AG04449 (cell line): Measurements from ENCODE around the gene AKAP11.

Experiments used
- CTCF ChIA-PET: fragments of 350-600 bp; formaldehyde crosslinking; extraction: SDS; loops from one replicate; lab custom pipeline; 2021; ENCODE audit warnings: antibody characterized with exemption; lab: Yijun Ruan, JAX
- POLR2A ChIA-PET: fragments of 400-600, 350-600 bp; formaldehyde crosslinking; extraction: SDS; loops from one replicate; lab custom pipeline; 2020; ENCODE audit warnings: antibody characterized with exemption, inconsistent platforms; lab: Yijun Ruan, JAX
- DNase-seq: peaks from one replicate; pipeline ENCODE4 v3.0.0-alpha.2; 2010; ENCODE audit warnings: low read depth, low spot score
- H3K4me3 ChIP-seq: 2 replicates; pipeline ENCODE4 v1.5.1; 2011; ENCODE audit warnings: low read depth, mild to moderate bottlenecking, control low read depth, low read length
- TF ChIP-seq, protein P1 (sequence below): IDR thresholded peaks from one replicate; pipeline ENCODE4 v1.5.1; 2011; ENCODE audit warnings: mild to moderate bottlenecking, moderate library complexity, low read length, control low read depth, inconsistent platforms; ENCODE audit not compliant: insufficient read depth; ENCODE audit errors: missing control alignments

AKAP11 gene

DNA sequence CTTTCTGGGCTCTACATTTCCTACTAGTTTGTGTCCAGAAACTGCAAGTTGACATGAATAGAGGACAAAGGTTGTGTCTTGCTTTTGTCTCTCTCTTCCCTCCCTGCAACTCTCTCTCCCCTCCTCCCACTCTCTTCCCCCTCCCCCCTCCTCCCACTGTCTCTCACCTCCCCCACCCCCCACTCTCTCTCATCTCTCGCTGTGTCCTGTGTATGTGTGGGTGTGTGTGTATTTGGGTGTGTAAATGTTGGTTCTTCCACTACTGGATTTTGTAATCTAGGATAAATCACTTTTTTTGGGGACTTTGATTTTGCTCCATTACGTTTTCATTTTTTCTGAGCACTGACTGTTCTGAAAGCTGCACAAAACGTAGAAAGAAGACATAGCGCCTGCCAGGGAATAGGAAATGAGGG lies 48.4 kb downstream of the AKAP11 start:
- DNase-seq, result no peak
- no peak overlapping the region for H3K4me3 ChIP-seq
- CTCF ChIA-PET, result interaction anchor here (1.3 kb wide), 1 partner anchor 14 kb away, joined by 4 read pairs; no protein-coding TSS in a partner anchor
- TF ChIP-seq, protein P1, sequence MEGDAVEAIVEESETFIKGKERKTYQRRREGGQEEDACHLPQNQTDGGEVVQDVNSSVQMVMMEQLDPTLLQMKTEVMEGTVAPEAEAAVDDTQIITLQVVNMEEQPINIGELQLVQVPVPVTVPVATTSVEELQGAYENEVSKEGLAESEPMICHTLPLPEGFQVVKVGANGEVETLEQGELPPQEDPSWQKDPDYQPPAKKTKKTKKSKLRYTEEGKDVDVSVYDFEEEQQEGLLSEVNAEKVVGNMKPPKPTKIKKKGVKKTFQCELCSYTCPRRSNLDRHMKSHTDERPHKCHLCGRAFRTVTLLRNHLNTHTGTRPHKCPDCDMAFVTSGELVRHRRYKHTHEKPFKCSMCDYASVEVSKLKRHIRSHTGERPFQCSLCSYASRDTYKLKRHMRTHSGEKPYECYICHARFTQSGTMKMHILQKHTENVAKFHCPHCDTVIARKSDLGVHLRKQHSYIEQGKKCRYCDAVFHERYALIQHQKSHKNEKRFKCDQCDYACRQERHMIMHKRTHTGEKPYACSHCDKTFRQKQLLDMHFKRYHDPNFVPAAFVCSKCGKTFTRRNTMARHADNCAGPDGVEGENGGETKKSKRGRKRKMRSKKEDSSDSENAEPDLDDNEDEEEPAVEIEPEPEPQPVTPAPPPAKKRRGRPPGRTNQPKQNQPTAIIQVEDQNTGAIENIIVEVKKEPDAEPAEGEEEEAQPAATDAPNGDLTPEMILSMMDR, result no peak
- POLR2A ChIA-PET, result no interaction called here

DNA sequence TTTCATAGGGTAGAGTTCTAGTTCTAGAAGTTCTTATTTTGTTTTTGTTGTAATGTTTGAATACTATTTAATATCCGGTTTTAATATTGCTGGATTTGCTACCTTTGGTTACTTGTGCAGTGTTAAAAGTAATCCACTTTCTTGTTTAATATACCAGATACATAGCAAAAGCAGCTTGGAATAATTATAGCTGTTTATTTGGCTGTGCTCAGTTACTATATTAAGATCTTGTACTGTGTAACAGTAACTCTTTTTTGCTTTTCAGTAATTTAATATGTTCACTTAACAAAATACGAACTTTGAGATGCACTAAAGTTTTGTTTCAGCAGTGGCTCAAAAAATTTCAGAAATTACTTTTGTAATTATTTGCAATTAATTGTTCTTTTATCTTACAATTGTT lies 50.9 kb downstream of the AKAP11 start:
- TF ChIP-seq, protein P1, result no peak
- no peak for DNase-seq
- ChIA-PET POLR2A (no interaction called here), CTCF (interaction anchor here (1.2 kb wide), 1 partner anchor 11 kb away, joined by 3 read pairs; no protein-coding TSS in a partner anchor)
- no peak overlapping the region for H3K4me3 ChIP-seq

DNA sequence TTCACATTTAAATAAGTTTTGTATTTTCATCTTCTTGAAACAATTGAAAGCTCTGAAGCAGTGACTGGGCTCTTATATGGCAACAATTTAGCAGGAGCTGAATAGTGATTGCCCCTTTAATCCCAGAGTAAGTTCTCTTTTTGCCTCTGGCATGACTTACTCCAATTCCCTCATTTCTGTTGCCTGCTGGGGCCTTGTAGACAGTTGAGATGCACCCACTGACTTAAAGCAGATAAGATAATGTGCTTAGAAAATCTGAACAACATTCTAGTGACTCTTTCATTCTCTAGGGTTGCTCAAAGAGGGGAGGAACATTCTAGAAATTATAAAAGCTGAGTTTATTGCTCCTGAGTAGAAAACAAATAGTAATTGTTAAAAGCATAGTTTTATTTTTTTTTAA lies 52.8 kb downstream of the AKAP11 start:
- POLR2A ChIA-PET, result no interaction called here
- no peak for DNase-seq
- CTCF ChIA-PET, result no interaction called here
- TF ChIP-seq, protein P1, result no peak
- H3K4me3 ChIP-seq, result no peak overlapping the region

DNA sequence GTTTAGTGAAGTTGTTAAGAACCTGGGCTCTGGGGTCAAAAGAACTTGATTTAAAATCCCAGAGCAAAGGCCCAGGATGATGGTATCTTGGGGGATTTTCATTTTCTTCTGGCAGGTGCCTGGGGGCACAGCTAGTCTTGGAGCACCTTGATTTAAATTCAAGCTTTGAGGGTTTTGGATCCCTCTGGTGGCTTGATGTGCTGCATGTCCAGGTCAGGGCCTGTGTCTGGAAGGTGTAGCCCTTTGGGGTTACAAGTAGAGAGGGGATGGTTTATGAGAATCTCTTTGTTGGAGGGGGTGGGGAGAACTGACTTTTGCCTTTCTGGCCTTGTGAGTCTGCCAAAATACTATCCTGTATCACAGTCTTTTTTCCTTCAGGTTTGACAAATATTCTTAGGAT lies 55.8 kb downstream of the AKAP11 start:
- DNase-seq, result no peak
- POLR2A ChIA-PET, result no interaction called here
- CTCF ChIA-PET, result no interaction called here
- no peak overlapping the region for H3K4me3 ChIP-seq
- TF ChIP-seq, protein P1, result no peak

DNA sequence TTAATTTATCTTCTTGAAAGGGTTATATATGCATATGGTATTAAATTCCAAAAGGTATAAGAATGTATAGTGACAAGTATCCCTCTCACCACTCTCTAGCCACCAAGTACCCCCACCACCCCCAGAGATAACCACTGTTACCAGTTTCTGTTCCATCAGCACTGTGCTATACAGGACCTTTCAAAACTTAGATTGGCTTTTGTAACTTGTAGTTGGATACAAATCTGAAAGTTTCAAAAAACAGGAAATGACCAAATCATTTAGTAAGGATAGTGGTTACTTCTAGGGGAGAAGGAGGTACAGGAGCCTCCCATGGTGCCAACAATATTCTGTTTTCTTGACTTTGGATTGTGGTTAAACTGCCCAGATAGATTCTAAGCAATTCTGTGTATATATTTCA lies 56.7 kb downstream of the AKAP11 start:
- no peak overlapping the region for H3K4me3 ChIP-seq
- CTCF ChIA-PET, result no interaction called here
- TF ChIP-seq, protein P1, result no peak
- no peak for DNase-seq
- POLR2A ChIA-PET, result no interaction called here

DNA sequence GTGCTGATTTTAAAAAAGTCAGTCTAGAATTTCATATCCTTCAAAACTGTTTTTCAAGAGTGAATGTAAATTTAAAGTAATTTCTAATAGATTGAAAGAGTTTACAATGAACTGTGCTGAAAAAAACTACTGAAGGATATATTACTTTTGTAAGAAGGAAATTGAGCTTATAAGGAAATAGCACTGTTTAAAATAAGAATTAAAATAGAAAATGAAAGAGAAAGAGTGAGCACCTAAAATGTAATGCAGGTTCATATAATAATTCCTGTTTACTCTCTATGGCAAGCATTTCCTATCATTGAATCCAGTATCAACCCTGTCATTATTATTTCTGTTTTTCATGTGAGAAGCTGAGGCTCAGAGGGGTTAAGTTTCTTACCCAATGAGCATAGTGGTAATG lies 57.3 kb downstream of the AKAP11 start:
- no peak overlapping the region for H3K4me3 ChIP-seq
- CTCF ChIA-PET, result no interaction called here
- POLR2A ChIA-PET, result no interaction called here
- TF ChIP-seq, protein P1, result no peak
- no peak for DNase-seq
